ENCODE results near the gene SPN. TPM values are rescaled to one million over a fixed set of nuclear protein-coding genes. Genes with fewer than 3 reads are reported as not detected.
A peak's percentile ranks its signal among the peaks of the same experiment; 100 is the strongest.

Gene SPN, protein sequence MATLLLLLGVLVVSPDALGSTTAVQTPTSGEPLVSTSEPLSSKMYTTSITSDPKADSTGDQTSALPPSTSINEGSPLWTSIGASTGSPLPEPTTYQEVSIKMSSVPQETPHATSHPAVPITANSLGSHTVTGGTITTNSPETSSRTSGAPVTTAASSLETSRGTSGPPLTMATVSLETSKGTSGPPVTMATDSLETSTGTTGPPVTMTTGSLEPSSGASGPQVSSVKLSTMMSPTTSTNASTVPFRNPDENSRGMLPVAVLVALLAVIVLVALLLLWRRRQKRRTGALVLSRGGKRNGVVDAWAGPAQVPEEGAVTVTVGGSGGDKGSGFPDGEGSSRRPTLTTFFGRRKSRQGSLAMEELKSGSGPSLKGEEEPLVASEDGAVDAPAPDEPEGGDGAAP
- total RNA-seq (2012; rRNA removed) (not detected in 2 replicates), polyA plus RNA-seq (2012; rRNA removed) (not detected in 2 replicates), Bru-seq, nascent RNA (not detected), BruChase-seq, experiment 1, labeled RNA remaining after a 6-hour chase (not detected), BruChase-seq, experiment 2, labeled RNA remaining after a 2-hour chase (not detected)
- not detected in 2 replicates for polyA plus RNA-seq (2012; cell fraction: cytosol; rRNA removed)
- polyA plus RNA-seq (2012; cell fraction: nucleus; rRNA removed; ENCODE audit: low replicate concordance), result not detected in 2 replicates
- long read RNA-seq, result 0 reads

DNA sequence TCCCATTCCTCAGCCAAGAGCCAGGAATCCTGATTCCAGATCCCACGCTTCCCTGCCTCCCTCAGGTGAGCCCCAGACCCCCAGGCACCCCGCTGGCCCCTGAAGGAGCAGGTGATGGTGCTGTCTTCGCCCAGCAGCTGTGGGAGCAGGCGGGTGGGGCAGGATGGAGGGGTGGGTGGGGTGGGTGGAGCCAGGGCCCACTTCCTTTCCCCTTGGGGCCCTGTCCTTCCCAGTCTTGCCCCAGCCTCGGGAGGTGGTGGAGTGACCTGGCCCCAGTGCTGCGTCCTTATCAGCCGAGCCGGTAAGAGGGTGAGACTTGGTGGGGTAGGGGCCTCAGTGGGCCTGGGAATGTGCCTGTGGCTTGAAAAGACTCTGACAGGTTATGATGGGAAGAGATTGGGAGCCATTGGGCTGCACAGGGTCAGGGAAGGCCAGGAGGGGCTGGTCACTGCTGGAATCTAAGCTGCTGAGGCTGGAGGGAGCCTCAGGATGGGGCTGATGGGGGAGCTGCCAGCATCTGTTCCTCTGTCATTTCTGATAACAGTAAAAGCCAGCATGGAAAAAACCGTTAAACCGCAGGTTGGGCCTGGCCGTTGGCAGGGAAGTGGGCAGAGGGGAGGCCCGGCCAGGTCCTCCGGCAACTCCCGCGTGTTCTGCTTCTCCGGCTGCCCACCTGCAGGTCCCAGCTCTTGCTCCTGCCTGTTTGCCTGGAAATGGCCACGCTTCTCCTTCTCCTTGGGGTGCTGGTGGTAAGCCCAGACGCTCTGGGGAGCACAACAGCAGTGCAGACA lies at the start of gene SPN:
SPN (plus strand) TSS at position 232 of the 791 bp plus-strand sequence; CDS start at position 714, 482 bp downstream.
- Histone ChIP-seq H4K8ac (ENCODE audit: low read depth in 2 of 2, low read length in 2 of 2) (no peak within 1 kb of the TSS), H2AFZ (replicated peaks; ENCODE audit: low read length, poor library complexity) (peak within 1 kb of the TSS; percentile 43), H4K5ac (ENCODE audit: low read depth, low read length) (no peak within 1 kb of the TSS), H3K9me3 (ENCODE audit: control insufficient read depth, insufficient read depth, low read length) (no peaks in the 10 kb centered on the region), H3K79me1 (ENCODE audit: low read depth in 1 of 2, low read length in 2 of 2) (no peaks in the 10 kb centered on the region), H3K9ac (ENCODE audit: low read depth, low read length) (no peak within 1 kb of the TSS), H4K20me1 (ENCODE audit: insufficient read depth, low read length) (no peaks in the 10 kb centered on the region), H3K9me1 (ENCODE audit: insufficient read depth, low read length) (peaks cover 2% of the 10 kb centered on the region; the same call in 1 of the 2 replicates), H3K27ac (ENCODE audit: insufficient read depth, low read length) (no peak within 1 kb of the TSS), H3K18ac (ENCODE audit: low read depth, low read length) (no peak within 1 kb of the TSS), H3K4me2 (ENCODE audit: low read depth, low read length) (no peak within 1 kb of the TSS), H2BK120ac (ENCODE audit: low read depth, low read length) (no peak within 1 kb of the TSS), H3K27me3 (ENCODE audit: control insufficient read depth, insufficient read depth, low read length) (peaks cover 12% of the 10 kb centered on the region; the same call in 1 of the 2 replicates), H2BK20ac (ENCODE audit: low read depth, low read length) (no peak within 1 kb of the TSS), H3K56ac (ENCODE audit: extremely low read depth, insufficient read depth, low read length) (no peak within 1 kb of the TSS), H2AK9ac (replicated peaks; ENCODE audit: low read depth, low read length, poor library complexity) (no peak within 1 kb of the TSS), H4K91ac (ENCODE audit: insufficient read depth, low read depth, low read length) (no peak within 1 kb of the TSS), H3K4me3 (ENCODE audit: insufficient read depth, low read depth, low read length) (no peak within 1 kb of the TSS), H2BK15ac (ENCODE audit: low read depth, low read length) (no peak within 1 kb of the TSS), H3K36me3 (ENCODE audit: control insufficient read depth, insufficient read depth, low read length) (no peaks in the 10 kb centered on the region), H3K4me1 (ENCODE audit: control insufficient read depth, insufficient read depth, low read length) (no peaks in the 10 kb centered on the region; the same call in 1 of the 2 replicates), H2BK5ac (ENCODE audit: low read depth, low read length, poor library complexity, severe bottlenecking) (no peak within 1 kb of the TSS), H3K4ac (ENCODE audit: low read depth, low read length) (no peak within 1 kb of the TSS), H3K14ac (replicated peaks; ENCODE audit: low read depth, low read length) (no peak within 1 kb of the TSS), H2AK5ac (ENCODE audit: low read depth, low read length) (no peak within 1 kb of the TSS), H3K23ac (ENCODE audit: low read depth, low read length) (no peak within 1 kb of the TSS)
- ChIA-PET CTCF (interaction anchor here (0.6 kb wide), 1 partner anchor 15 kb away, joined by 6 read pairs; no protein-coding TSS in a partner anchor), POLR2A (ENCODE audit: unreplicated experiment) (no interaction called here)
- 60% methylated on average over 1 of the region's 18 CpGs; no CpG with 5 or more reads in 1 of the 2 experiments for WGBS, 2 experiments (ENCODE audit: extremely low coverage in 2 of 2, insufficient read length in 1 of 2)
- BruUV-seq (replicated peaks), result no TSS peak
- TF ChIP-seq CEBPB (IDR thresholded peaks at IDR 0.05; ENCODE audit: low read depth, low read length) (no peak), CHD1 (IDR thresholded peaks at IDR 0.05; ENCODE audit: low read depth, low read length) (no peak), MAFK (IDR thresholded peaks at IDR 0.05; ENCODE audit: low read depth, low read length) (no peak), MAZ (IDR thresholded peaks at IDR 0.05; ENCODE audit: borderline replicate concordance, low read depth, low read length) (no peak), SMC3 (IDR thresholded peaks at IDR 0.05; ENCODE audit: low read depth, low read length) (no peak), BHLHE40 (IDR thresholded peaks at IDR 0.05; ENCODE audit: low read depth, low read length) (no peak), NFE2L2 (IDR thresholded peaks at IDR 0.05; ENCODE audit: low read depth, low read length) (no peak), RAD21 (IDR thresholded peaks at IDR 0.05; ENCODE audit: low read length) (no peak), FOS (IDR thresholded peaks at IDR 0.05; ENCODE audit: low read depth, low read length) (no peak)
- TF ChIP-seq, protein P1, sequence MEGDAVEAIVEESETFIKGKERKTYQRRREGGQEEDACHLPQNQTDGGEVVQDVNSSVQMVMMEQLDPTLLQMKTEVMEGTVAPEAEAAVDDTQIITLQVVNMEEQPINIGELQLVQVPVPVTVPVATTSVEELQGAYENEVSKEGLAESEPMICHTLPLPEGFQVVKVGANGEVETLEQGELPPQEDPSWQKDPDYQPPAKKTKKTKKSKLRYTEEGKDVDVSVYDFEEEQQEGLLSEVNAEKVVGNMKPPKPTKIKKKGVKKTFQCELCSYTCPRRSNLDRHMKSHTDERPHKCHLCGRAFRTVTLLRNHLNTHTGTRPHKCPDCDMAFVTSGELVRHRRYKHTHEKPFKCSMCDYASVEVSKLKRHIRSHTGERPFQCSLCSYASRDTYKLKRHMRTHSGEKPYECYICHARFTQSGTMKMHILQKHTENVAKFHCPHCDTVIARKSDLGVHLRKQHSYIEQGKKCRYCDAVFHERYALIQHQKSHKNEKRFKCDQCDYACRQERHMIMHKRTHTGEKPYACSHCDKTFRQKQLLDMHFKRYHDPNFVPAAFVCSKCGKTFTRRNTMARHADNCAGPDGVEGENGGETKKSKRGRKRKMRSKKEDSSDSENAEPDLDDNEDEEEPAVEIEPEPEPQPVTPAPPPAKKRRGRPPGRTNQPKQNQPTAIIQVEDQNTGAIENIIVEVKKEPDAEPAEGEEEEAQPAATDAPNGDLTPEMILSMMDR (conservative IDR thresholded peaks at IDR 0.05; ENCODE audit: low read depth, low read length), result no peak
- TF ChIP-seq, protein P2, sequence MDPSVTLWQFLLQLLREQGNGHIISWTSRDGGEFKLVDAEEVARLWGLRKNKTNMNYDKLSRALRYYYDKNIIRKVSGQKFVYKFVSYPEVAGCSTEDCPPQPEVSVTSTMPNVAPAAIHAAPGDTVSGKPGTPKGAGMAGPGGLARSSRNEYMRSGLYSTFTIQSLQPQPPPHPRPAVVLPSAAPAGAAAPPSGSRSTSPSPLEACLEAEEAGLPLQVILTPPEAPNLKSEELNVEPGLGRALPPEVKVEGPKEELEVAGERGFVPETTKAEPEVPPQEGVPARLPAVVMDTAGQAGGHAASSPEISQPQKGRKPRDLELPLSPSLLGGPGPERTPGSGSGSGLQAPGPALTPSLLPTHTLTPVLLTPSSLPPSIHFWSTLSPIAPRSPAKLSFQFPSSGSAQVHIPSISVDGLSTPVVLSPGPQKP (IDR thresholded peaks at IDR 0.05; ENCODE audit: borderline replicate concordance, low read depth, low read length), result no peak
- in situ Hi-C loops (cut with MboI; ENCODE audit: low sequenced_read_pairs), result no loop called here
- no peak for DNase-seq
- ATAC-seq (ENCODE audit: low read depth), result no peak
- intact Hi-C loops (cut with micrococcal nuclease), result no loop called here
- dilution Hi-C loops (cut with HindIII; ENCODE audit: low sequenced_read_pairs, unreplicated experiment), result no loop called here

Data from IMR-90 (cell line).